NCI-H1417 treated with DMSO at 0.1 percent for 48 hours (cell line): ENCODE results near the gene PTGIR.

Experiments
- DNase-seq: peaks from one replicate; lab custom pipeline; 2025; lab: John Stamatoyannopoulos, UW

PTGIR gene

DNA sequence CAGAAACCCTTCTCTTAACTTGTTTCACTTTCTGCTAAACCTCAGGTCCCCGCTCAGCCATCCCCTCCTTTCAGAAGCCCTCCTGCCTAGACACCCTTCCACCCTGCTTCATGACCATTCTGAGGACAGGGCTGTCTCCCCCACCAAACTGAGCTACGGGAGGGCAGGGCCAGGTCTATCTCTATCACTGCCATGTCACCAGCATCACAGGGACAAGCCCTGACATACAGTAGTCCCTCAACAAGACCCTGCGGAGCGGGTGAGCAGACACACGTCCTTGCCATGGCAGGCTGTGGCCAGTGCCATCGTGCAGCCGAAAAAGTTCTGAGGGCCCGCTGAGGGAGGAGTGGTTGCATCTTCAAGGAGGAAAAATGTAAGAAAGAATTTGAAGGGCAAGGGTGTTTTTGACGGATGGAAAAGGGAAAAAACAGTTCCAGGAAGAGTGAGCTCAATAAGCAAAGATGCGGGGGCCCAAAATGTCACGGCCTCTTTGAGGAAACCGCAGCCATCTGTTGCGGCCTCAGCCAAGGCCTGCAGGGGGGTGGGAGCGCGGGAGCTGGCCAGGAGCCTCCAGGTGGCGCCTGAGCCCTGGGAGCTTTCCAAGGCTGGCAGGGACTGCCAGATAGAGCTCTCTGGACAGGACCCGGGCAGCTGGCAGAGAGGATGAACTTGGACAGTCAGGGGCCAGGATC lies 8.1 kb downstream of the PTGIR start:
- no peak for DNase-seq

DNA sequence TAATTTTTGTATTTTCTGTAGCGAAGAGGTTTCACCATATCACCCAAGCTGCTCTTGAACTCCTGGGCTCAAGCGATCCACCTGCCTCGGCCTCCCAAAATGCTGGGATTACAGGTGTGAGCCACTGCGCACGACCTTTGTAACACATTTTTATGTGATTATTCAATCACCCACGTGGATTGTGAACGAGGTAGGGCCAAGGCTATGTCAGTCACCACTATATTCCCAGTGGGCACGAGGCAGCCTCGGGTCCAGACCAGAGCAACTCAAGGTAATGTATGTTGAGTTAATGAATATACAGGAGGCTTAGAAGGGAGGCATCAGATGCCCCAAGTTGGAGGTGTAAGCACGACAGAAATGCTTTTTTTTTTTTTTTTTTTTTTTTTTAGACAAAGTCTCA lies 8.9 kb downstream of the PTGIR start:
- DNase-seq: no peak

GRCh38 chr19:46614114-46614722 lies 10.7 kb downstream of the PTGIR start:
- DNase-seq: no peak

- DNase-seq: no peak
Observed at GRCh38 chr19:46613525-46613924, 11.4 kb downstream of the PTGIR start.

DNA sequence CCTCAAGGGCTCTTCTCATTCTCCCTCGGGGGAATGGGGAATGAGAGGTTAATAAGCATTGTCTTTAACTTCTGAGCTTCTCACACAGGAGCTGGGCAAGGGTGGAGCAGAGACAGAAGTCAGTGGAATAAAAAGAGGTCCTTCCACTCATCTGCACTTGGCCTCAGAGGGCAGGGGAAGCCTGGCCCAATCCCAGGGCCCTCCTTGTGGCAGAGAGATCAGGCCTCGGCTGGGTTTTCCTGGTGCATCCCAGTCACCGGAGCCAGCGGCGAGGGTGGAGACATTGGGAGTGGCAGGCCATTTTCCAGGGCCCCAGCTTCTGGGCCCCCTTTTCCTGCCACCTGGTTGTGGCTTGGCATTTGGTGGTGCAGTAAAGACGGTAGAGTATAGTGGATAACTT lies 13.1 kb downstream of the PTGIR start:
- no peak for DNase-seq

DNA sequence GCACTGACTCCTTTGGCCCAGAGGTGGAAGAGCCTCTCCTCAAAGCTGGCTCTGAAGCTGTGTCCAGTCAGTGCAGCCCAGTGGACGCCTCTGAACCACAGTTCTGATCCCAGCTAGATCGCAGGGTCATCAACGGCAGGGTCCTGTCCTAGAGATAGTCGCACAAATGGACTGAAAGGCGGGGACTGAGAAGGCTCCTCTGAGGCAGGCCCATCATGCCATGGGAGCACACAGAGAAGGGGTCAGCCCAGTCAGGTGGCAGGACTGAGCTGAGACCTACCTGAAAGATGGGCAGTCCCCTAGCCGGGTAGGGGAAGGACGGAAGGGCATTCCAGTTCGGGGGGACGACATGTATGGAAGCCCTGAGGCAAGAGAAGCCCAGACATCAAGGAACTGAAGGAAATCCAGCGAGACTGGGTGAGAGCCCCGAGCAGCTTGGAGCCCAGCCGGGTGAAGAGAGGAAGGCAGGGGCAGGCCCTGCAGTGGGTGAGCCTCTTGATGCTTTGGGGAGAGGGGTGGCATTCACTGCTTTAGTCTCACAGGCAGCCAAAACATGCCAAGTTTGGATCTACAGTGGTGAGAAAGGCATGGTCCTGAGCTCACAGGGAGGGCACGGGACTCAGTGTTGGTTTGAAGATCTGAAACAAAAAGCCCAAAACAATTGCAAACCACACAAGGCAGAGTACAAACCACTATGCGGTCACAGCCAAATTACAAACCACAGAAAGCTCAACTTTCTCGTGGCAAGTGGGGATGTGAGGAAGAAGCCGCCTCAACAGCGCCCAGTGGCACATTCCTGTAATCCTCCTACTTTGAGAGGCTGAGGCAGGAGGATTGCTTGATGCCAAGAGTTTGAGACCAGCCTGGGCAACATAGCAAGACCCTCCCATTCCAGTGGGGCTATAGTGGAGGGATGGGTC lies 13.8 kb downstream of the PTGIR start:
- no peak for DNase-seq

GRCh38 chr19:46610413-46610775 lies 14.5 kb downstream of the PTGIR start:
- DNase-seq: no peak

GRCh38 chr19:46609511-46610412 lies 15.1 kb downstream of the PTGIR start:
- DNase-seq: no peak

DNA sequence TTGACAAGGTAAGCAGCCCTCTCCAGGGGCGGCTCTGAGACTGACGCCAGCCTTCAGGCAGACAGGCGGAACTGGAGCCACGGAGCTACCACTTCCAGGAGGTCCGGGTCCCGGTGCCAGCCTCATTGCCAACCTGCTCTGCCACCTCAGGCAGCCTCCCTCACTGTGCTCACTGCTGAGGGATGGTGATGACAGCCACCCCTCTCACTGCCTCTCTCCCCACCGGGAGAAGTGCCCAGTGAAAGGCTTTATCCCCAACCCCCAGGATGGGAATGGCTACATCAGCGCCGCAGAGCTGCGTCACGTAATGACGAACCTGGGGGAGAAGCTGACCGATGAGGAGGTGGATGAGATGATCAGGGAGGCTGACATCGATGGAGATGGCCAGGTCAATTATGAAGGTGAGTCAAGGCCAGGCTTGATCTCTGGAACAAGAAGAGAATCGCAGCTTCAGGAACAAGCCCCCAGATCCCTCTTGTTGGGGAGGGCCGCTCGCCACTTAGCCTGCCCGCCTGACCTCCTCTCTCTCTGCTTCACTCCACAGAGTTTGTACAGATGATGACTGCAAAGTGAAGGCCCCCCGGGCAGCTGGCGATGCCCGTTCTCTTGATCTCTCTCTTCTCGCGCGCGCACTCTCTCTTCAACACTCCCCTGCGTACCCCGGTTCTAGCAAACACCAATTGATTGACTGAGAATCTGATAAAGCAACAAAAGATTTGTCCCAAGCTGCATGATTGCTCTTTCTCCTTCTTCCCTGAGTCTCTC lies 16.1 kb downstream of the PTGIR start:
- DNase-seq: no peak

DNA sequence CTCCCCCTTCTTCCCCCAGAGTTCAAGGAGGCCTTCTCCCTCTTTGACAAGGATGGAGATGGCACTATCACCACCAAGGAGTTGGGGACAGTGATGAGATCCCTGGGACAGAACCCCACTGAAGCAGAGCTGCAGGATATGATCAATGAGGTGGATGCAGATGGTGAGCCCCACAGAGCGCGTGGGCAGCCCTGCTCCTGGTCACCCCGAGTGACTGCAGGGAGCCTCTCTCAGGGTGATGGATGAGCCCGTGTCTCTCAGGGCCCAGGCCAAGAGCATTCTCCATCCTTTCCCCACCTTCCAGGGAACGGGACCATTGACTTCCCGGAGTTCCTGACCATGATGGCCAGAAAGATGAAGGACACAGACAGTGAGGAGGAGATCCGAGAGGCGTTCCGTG lies 16.7 kb downstream of the PTGIR start:
- DNase-seq: no peak

GRCh38 chr19:46607448-46607841 lies 17.4 kb downstream of the PTGIR start:
- DNase-seq: no peak

- DNase-seq: no peak
Observed at GRCh38 chr19:46606681-46607447, 18.0 kb downstream of the PTGIR start.

- DNase-seq: no peak
Observed at GRCh38 chr19:46606019-46606418, 18.9 kb downstream of the PTGIR start.

DNA sequence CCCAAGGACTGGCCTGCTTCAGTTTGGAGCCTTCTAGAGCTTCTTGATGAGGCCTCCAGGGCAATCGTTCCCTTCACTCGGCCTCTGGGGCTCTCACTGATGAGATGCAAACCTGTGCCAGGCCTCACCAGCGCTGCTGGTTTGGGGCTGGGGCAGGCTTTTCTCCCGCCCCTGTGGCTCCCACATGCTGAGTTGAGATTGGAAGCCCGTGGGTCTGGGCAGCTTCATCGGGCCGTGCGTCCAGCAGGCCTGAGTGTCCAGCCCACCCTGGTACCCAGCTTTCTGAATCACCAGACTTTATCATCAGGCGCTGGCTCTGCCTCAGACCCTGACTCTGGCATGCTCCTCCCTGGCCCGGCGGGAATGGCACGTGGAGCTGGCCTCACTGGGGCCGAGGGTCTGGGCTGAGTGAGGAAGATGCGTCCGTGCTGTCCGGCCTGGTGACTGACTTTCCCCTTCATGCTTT lies 19.5 kb downstream of the PTGIR start:
- no peak for DNase-seq

GRCh38 chr19:46604781-46605355 lies 20.0 kb downstream of the PTGIR start:
- DNase-seq: no peak

DNA sequence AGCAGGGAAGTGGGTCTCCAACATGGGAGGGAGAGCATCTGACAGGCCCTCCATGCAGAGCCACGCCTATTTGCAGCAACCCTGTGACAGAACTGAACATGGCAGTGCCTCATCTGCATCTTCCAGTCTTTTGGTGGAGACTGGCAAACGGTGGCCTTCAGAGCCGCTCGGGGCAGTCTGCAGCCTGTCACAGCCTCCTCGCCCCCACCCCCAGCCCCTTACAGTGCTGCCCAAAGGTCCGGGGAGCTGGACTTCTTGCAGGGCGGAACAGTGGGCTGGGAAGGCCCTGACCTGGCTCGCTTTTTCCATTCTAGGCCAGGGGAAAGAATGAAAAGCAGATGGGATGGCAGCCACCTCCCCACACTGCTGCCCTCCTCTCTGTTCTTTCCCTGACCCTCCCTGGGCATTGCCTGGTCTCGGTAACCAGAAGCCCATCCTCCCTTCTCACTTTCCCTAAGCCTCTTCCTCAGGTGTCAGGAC lies 21.1 kb downstream of the PTGIR start:
- no peak for DNase-seq

GRCh38 chr19:46603195-46603637 lies 21.7 kb downstream of the PTGIR start:
- no peak for DNase-seq

DNA sequence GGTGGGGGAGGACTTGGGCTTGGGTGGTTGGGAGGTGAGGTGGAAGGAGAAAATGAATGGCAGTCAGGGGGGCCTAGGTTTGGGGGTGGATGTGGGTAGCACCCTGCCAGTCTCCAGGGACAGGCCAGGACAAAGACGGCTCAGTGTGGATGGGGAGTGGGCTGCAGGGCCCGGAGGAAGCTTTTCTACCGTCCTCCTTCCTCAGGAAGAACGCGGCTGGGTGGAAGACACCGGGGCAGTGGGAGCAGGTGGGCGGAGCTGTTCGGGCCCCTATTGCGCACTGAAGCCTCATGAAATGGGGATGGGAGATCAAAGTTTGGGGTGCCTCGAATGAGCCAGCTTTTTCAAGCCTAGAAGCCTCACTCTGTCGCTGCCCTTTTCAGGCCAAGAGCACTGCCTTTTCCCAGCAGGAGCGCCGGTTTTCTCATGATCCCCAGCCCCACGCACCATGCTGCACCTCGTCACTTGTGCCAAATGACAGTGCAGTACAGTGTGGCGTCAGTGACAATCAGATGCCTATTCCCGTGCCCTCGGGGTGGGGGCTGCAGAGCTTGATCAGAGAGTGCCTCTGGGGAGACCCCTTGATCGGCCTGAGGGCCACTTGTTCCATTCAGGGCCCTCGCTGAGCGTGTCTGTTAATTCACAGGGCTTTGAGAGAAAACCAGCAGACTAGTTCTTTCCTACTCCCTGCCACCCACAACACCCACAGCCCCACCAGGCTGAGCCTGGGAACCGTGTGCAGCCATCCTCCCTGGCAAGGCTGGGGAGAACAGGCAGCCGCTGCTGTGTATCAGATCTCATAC lies 22.3 kb downstream of the PTGIR start:
- DNase-seq: no peak
